Measurements from ENCODE around the gene KCNH4.

DNA sequence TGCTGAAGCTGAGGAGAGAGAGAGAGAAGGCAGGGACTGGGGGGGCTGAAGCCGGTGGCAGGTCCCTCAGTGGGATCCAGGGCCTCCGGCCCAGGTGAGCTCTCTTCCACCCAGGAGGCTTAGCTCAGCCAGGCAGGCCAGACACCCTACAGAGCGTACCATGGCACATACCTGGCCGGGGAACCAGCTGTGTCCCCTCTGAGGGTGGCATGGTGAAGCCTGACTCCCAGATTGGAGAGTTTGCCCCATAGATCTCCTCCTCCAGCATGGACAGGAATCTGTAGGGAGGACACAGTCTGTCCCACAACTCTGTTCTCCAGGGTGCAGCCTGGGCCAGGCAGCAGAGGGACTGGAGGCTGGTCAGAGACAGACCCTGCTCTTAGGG is 62.8 kb downstream of the KCNH4 start:
- TF ChIP-seq, protein P1, sequence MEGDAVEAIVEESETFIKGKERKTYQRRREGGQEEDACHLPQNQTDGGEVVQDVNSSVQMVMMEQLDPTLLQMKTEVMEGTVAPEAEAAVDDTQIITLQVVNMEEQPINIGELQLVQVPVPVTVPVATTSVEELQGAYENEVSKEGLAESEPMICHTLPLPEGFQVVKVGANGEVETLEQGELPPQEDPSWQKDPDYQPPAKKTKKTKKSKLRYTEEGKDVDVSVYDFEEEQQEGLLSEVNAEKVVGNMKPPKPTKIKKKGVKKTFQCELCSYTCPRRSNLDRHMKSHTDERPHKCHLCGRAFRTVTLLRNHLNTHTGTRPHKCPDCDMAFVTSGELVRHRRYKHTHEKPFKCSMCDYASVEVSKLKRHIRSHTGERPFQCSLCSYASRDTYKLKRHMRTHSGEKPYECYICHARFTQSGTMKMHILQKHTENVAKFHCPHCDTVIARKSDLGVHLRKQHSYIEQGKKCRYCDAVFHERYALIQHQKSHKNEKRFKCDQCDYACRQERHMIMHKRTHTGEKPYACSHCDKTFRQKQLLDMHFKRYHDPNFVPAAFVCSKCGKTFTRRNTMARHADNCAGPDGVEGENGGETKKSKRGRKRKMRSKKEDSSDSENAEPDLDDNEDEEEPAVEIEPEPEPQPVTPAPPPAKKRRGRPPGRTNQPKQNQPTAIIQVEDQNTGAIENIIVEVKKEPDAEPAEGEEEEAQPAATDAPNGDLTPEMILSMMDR (IDR thresholded peaks at IDR 0.05): no peak
- TF ChIP-seq POLR2AphosphoS5 (IDR thresholded peaks at IDR 0.05) (no peak), POLR2A (IDR thresholded peaks at IDR 0.05) (no peak)

All from transverse colon (tissue), 4 donors.